Measurements from ENCODE around the gene PARG.
"Not testable (repeated sequence)": the region's sequence is repeated elsewhere in the genome, so short reads cannot be mapped to it uniquely, and the experiment has no call there.

The PARG gene

DNA sequence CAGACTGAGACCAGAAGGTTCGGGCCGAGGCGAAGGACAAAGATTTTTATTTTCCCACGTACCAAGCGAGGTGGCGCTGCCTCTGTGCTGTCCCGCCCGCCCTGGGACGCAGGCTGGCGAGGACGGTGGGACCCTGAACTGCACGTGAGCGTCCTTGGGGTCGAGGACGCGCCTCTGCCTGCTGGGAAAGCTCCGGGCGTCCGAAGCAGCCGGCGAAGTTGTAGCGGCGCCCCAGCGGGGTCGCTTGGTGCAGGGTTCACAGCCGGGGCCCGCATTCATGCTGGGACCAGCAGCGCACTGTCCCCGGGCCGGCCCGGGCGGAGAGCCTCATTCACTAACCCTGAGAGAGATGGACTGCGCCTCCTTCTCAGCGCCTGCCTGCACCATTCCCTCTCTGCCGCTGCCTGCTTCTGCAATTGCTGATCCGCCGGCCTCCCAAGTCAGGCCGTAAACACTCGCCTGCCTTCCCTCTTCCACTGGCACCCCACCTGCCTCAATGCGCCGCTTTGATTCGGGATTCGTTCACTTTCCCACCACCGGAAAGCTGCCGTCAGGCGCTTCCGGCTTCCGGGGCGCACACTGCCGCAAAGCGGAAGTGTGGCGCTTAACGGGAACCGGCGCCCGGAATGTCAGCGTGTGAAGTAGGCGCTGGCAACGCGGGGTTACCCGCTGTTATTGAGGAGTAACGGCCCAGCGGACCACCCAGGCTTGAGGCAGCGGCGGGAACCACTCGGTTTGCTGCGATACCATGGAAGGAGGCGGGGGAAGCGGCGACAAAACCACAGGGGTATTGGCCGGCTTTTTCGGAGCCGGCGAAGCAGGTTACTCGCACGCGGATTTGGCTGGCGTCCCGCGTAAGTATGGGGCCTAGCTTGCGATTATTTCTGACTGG, at the start of gene PARG, which contains the start of gene TIMM23B:
PARG (minus strand) TSS at position 581 of the 892 bp plus-strand sequence; CDS start at position 279, 302 bp downstream.
TIMM23B (plus strand) TSS at position 607 of the 892 bp plus-strand sequence; CDS start at position 749, 142 bp downstream.
- DNase-seq, result peak; percentile 55 to 76 (median 69)

GRCh38 chr10:49988376-49988775, 46.5 kb upstream of the PARG start, which contains the start of gene AGAP6:
Gene AGAP6 (plus strand): TSS chr10:49988406. CDS start chr10:49988716, 310 bp downstream.
- DNase-seq, result not testable (repeated sequence)

GRCh38 chr10:49987207-49987606, 45.4 kb upstream of the PARG start:
- not testable (repeated sequence) for DNase-seq

DNA sequence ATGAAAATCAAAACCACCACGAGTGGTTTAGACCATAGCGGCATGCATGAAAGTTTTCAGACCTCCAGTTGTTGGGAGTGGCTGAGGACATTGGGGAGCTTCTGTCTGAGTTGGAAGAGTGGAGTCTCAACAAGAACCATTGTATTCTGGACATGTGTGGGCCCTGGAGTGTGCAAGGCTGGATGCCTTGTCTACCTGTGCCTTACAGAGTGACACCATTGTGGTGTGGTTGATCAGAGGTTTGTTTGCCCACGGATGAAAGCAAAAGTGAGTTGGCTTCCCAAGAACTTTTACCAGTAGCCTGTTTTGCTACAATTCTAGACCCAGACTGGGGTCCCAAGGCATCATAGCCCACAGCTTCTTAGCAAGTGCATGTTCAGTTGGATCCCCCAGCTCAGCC, 35.9 kb upstream of the PARG start:
- DNase-seq, result not testable (repeated sequence)

DNA sequence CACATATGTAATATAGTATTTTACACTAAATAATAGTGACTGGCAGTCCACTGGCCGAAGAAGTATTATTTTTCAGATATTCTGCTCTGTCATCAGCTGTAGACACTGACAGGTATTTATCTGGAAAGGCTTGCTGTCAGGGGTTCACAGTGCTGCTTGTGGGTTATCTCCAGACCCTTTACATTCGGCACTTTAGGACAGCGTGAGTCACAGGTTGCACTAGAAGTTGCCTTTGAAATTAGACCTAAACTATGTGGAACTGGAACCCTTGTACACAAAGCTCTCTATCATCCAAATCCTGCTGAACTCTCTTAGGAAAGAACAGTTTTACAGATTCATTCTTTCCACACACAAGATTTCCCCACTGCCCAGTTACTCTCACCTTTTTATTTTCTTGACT, 30.3 kb upstream of the PARG start:
- DNase-seq, result not testable (repeated sequence)

DNA sequence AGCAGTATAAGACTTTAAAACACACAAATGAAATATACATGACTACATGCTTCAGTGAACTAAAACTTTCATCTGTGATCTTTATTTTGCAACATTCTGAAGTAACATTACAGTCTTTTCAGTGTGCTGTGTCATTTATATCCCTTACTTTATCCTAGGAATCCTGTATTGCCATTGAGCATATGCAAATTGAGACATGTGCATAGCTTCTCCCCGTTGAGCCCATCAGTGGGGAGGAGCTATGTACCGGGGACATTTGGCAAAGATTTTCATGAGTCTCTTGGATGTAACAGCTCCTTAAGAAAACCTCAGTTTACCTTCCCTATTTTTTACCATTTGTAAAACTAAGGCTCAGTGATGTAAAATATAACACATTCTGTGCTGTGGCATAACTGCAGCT, 29.6 kb upstream of the PARG start:
- not testable (repeated sequence) for DNase-seq

GRCh38 chr10:49970331-49970857, 28.6 kb upstream of the PARG start:
- DNase-seq, result not testable (repeated sequence)

GRCh38 chr10:49953122-49953521, 11.3 kb upstream of the PARG start:
- DNase-seq, result not testable (repeated sequence)

- not testable (repeated sequence) for DNase-seq
Measured at GRCh38 chr10:49952006-49952405, 10.2 kb upstream of the PARG start.

DNA sequence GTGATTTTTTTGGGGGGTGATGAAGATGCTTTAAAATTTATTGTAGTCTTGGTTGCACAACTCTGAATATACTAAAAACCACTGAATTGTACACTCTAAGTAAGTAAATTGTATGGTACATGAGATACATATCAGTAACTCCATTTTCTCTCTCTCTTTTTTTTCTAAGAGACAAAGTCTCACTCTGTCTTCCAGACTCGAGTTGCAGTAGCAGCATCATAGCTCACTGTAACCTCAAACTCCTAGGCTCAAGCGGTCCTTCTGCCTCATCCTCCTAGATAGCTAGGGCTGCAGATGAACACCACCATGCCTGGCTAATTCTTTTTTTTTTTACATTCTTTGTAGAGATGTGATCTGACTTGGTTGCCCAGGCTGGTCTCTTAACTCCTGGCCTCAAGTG, 6.9 kb upstream of the PARG start:
- DNase-seq, result not testable (repeated sequence)

- not testable (repeated sequence) for DNase-seq
Measured at GRCh38 chr10:49948142-49948541, 6.3 kb upstream of the PARG start.

DNA sequence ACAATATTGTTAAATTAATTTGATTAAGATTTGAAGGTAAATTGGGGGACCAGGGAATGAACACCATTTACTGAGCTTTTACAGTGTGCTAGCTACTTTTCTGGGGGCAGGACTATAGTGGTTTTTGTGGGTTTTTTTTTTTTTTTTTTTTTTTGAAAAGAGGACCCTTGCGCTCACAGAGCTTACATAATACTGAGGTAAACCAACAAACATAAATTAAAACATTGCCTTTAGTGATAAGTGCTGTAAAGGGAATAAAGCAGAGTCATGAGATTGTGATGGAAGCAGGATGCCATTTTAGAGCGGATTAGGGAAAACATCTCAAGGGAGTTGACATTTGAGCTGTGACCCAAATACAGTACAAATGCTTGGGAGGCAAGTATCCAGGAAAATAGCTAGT, 1.8 kb upstream of the PARG start:
- not testable (repeated sequence) for DNase-seq

GRCh38 chr10:49942339-49942705, 495 bp upstream of the PARG start:
- peak in 1 of 3 experiments; percentile 39 for DNase-seq

DNA sequence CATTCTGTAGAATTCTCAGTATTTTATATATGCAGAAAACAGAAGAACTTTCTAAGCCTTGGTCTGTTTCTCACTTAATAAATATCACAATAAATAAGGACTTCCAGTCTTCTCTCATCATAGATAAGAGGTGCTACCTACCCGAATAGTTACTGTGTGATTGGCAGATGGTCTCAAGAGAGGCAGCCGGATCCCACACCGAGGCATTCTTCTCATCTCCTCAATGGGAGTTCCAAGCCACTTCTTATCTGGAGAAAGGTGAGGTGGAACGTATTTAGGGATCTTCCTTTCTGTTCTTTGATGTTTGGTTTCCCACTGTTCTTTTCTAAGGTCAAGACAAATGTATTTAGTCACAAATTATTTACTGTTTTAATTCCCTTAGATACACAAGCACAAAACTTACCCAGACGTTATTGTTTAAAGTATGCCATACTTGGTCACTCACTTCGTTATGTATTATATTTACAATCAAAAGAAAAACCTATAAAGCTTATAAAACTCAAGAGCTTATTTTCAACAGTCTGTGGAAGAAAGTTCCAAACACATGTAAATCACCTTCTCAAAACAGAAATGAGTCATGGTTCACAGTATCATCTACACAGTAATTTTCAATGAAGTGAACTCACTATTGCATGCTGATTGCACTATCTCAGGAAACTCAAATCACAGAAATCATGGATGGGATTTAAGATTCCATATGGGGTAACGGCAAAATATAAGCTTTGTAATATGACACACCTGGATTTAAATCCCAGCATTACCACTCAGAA, 9.7 kb downstream of the PARG start:
- DNase-seq, result not testable (repeated sequence)

GRCh38 chr10:49931276-49931675, 10.6 kb downstream of the PARG start:
- not testable (repeated sequence) for DNase-seq

DNA sequence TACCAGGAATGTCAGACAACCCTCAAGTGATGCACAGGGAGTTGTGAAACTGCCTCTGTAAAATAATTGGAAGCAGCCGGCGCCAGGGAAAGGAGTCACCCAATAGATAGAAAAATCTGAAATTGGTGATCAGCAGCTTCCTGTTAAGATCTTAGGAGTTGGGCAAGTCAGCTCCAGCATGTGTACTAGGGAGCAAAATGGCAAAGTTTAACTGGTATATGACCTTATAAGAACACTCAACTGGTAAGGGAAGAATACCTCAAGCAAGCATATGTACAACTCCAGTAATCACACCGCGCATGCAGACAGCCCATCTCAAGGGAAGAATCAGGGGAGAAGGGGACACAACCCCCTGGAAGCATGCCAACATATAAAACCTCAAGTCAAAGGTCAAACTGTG, 18.3 kb downstream of the PARG start:
- DNase-seq, result not testable (repeated sequence)

DNA sequence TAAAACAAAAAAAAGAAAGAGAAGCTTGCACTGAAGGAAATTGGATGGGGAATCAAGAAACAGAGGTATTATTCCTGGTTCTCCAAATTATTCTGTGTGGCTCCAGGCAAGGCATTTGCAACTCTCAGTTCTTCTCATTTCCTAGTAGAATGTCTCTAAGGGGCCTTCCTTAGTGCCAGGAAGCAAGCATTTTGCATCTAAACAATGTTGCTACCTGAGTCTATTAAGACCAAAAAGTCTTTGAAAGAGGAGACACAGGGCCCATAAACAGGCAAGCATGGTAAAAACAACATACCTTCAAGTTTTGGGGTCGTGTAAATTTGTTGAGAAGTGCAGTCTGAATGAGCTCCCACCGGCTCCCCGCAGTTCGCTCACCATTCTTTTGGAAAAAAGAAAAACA, 19.8 kb downstream of the PARG start:
- not testable (repeated sequence) for DNase-seq

GRCh38 chr10:49917927-49918326, 23.9 kb downstream of the PARG start:
- DNase-seq, result not testable (repeated sequence)

GRCh38 chr10:49916451-49916850, 25.4 kb downstream of the PARG start:
- not testable (repeated sequence) for DNase-seq

- not testable (repeated sequence) for DNase-seq
Measured at GRCh38 chr10:49910295-49910694, 31.5 kb downstream of the PARG start.

DNA sequence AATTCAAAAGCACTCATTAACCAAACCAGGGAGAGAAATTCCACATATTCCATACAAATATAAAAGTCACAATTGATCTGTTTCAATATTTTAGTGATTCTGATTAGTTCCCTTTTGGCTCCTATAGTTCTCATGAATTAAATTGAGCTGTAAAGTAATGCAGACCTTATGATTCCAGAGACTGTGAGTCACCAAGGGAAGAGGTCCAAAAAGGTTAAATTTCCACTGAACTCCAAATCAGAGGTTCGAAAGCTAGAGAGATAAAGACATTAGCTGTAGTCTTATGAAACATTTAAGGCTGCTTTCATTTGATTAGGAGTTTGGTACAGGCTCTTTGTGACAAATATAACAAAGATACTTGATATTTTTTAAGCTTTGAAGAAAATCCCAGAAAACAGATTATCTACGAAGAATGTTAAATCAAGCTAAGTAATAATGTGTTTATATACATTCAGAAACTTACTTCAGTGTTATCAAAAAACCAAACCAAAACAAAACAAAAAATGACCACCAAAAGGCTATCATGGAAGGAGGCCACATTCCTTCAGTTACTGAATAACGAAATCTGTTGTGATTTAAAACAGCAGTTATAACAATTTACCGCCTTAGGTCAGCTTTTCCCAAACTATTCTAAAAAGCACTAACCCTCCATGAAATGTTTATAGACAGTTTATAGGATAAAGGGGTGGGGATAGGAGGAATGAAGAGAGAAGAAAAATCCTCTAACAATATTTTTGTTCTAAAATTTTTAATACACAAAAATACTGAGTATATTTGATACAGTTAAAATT, 33.3 kb downstream of the PARG start:
- not testable (repeated sequence) for DNase-seq

- not testable (repeated sequence) for DNase-seq
Measured at GRCh38 chr10:49903829-49904228, 38.0 kb downstream of the PARG start.

All from NCI-H1417 (cell line).